K562 (cell line): ENCODE data around the gene TREX2. TPM values are rescaled to one million over a fixed set of nuclear protein-coding genes. Genes with fewer than 3 reads are reported as not detected.

Source experiments
- ATAC-seq: fragments of 200-7000 bp; cut with Tn5 transposase; 3 replicates; pipeline ENCODE4 v1.9.1; 2020; ENCODE audit warnings: moderate library complexity
- BruUV-seq: library from RNA; stranded (reverse); fragments of 400-500 nt; replicated peaks from 2 replicates; lab custom pipeline; 2021; lab: Mats Ljungman, UMichigan
- CTCF ChIA-PET: fragments of 300-600 bp; formaldehyde crosslinking; extraction: SDS; loops from one replicate; lab custom pipeline; 2021; ENCODE audit warnings: low intra/inter-chr PET ratio; lab: Yijun Ruan, JAX
- POLR2A ChIA-PET: fragments of 300-600, 350-650 bp; sonication (Branson Sonifier 250); formaldehyde crosslinking; extraction: SDS; loops from one replicate; lab custom pipeline; 2021; ENCODE audit warnings: antibody characterized with exemption, inconsistent platforms; lab: Yijun Ruan, JAX
- DNase-seq, 4 experiments: peaks; one replicate each; pipeline versions ENCODE4 v3.0.0 to v3.0.0-alpha.2; 2011 to 2018; ENCODE audit warnings: low spot score in 3 of 4, mixed read lengths in 3 of 4; ENCODE audit errors: extremely low read depth in 1 of 4
- FAIRE-seq: peaks from 2 replicates; lab custom pipeline; 2011; peaks lifted over from hg19 to GRCh38; lab: Jason Lieb, UNC
- H2AFZ ChIP-seq: 2 replicates; pipeline ENCODE4 v1.6.0; 2011; ENCODE audit warnings: low read depth, low read length, control low read depth, inconsistent platforms
- H3K27ac ChIP-seq: fragments of 200-600 bp; 3 replicates; pipeline ENCODE4 v1.8.0; 2011; ENCODE audit warnings: low read depth, mild to moderate bottlenecking, control low read depth, inconsistent platforms, low read length, moderate library complexity, mixed read lengths; ENCODE audit errors: extremely low read depth
- H3K27me3 ChIP-seq, 2 experiments: fragments of 300-600 bp in 1 of 2; 2 replicates in 1 of 2; 3 replicates in 1 of 2; pipeline versions ENCODE4 v1.6.0 to v1.8.0; 2011; ENCODE audit warnings: inconsistent platforms in 2 of 2, low read length in 2 of 2, mild to moderate bottlenecking in 1 of 2, mixed read lengths in 1 of 2, moderate library complexity in 1 of 2; ENCODE audit not compliant: control insufficient read depth in 2 of 2, insufficient read depth in 2 of 2
- H3K36me3 ChIP-seq: fragments of 300-600 bp; 3 replicates; pipeline ENCODE4 v1.8.0; 2011; ENCODE audit warnings: mild to moderate bottlenecking, low read length, inconsistent platforms; ENCODE audit not compliant: control insufficient read depth, insufficient read depth
- H3K4me1 ChIP-seq, 2 experiments: fragments of 200-600 bp in 1 of 2; replicated peaks in 1 of 2; 2 replicates in 1 of 2; 3 replicates in 1 of 2; pipeline versions ENCODE4 v1.5.1 to v1.8.0; 2011; ENCODE audit warnings: inconsistent platforms in 2 of 2, low read length in 2 of 2, mild to moderate bottlenecking in 1 of 2, mixed read lengths in 1 of 2, moderate library complexity in 1 of 2; ENCODE audit not compliant: control insufficient read depth in 2 of 2, insufficient read depth in 2 of 2
- H3K4me2 ChIP-seq: 2 replicates; pipeline ENCODE4 v1.6.1; 2011; ENCODE audit warnings: low read length, control low read depth, inconsistent platforms, mixed read lengths; ENCODE audit not compliant: insufficient read depth
- H3K4me3 ChIP-seq: fragments of 200-600 bp; sonication (generic), shearing (Covaris generic); 2 replicates; pipeline ENCODE4 v1.5.1; 2016; ENCODE audit warnings: control low read depth, inconsistent platforms
- H3K79me2 ChIP-seq: fragments of 200-600 bp; 3 replicates; pipeline ENCODE4 v1.8.0; 2011; ENCODE audit warnings: low read length, inconsistent platforms; ENCODE audit not compliant: control insufficient read depth, insufficient read depth
- H3K9ac ChIP-seq, 2 experiments: 2 replicates each; pipeline versions ENCODE4 v1.6.0 to v1.6.1; 2011; ENCODE audit warnings: low read depth in 2 of 2, low read length in 2 of 2, control low read depth in 1 of 2, inconsistent platforms in 1 of 2, mild to moderate bottlenecking in 1 of 2, mixed read lengths in 1 of 2; ENCODE audit not compliant: insufficient read depth in 1 of 2
- H3K9me1 ChIP-seq: one replicate; pipeline ENCODE4 v1.6.0; 2011; ENCODE audit warnings: inconsistent platforms, mild to moderate bottlenecking, low read length, moderate library complexity; ENCODE audit not compliant: control insufficient read depth, insufficient read depth
- H3K9me3 ChIP-seq: replicated peaks from 2 replicates; pipeline ENCODE4 v1.5.1; 2011; ENCODE audit warnings: low read depth, low read length, inconsistent platforms; ENCODE audit not compliant: control insufficient read depth, insufficient read depth
- H4K20me1 ChIP-seq: replicated peaks from 2 replicates; pipeline ENCODE4 v1.6.1; 2011; ENCODE audit warnings: low read length, inconsistent platforms, mixed read lengths; ENCODE audit not compliant: control insufficient read depth, insufficient read depth
- BRD9 ChIP-seq: fragments of 450-650 bp; IDR thresholded peaks from 2 replicates; pipeline ENCODE4 v1.6.1; 2018; ENCODE audit warnings: low read depth; ENCODE audit not compliant: partially characterized antibody
- CBFB ChIP-seq: sonication (generic); formaldehyde crosslinking; IDR thresholded peaks from 2 replicates; pipeline ENCODE4 v1.4.0; 2020; ENCODE audit warnings: mild to moderate bottlenecking, missing genetic modification reagents
- GABPB1 ChIP-seq: sonication (generic); formaldehyde crosslinking; IDR thresholded peaks from 2 replicates; pipeline ENCODE4 v1.8.0; 2022; ENCODE audit warnings: mild to moderate bottlenecking, missing genetic modification reagents
- HMG20B ChIP-seq: fragments of 250-450 bp; sonication (Bioruptor Pico); IDR thresholded peaks from 2 replicates; pipeline ENCODE4 v1.5.0; 2021; ENCODE audit warnings: mild to moderate bottlenecking
- MAFK ChIP-seq: IDR thresholded peaks from 2 replicates; pipeline ENCODE4 v1.6.1; 2011; ENCODE audit warnings: low read length, improper control_type of control experiment
- NFYB ChIP-seq: IDR thresholded peaks from 2 replicates; pipeline ENCODE4 v1.6.1; 2011; ENCODE audit warnings: mild to moderate bottlenecking, moderate library complexity; ENCODE audit not compliant: insufficient read length; ENCODE audit errors: extremely low read depth
- NR4A1 ChIP-seq, 2 experiments: fragments of 250-450 bp in 1 of 2; fragments of 450-650 bp in 1 of 2; sonication (Bioruptor Pico) in 1 of 2; IDR thresholded peaks; 2 replicates each; pipeline versions ENCODE4 v1.4.0 to v1.6.1; 2016 to 2020; ENCODE audit warnings: mild to moderate bottlenecking in 2 of 2, missing compliant biosample characterization in 1 of 2, missing genetic modification characterization in 1 of 2, moderate library complexity in 1 of 2
- PPARD ChIP-seq: fragments of 250-450 bp; sonication (Bioruptor Pico); IDR thresholded peaks from 2 replicates; pipeline ENCODE4 v1.8.0; 2022; ENCODE audit warnings: inconsistent platforms, mild to moderate bottlenecking, moderate library complexity
- PURB ChIP-seq: sonication (generic); formaldehyde crosslinking; IDR thresholded peaks from 2 replicates; pipeline ENCODE4 v1.9.0; 2021; ENCODE audit warnings: low read depth, mild to moderate bottlenecking, missing genetic modification reagents
- RAD51 ChIP-seq: fragments of 450-650 bp; IDR thresholded peaks from 2 replicates; pipeline ENCODE4 v1.7.1; 2016; ENCODE audit warnings: low read depth, mild to moderate bottlenecking, borderline replicate concordance
- TBP ChIP-seq: optimal IDR thresholded peaks from 2 replicates; pipeline ENCODE3; 2011; ENCODE audit warnings: low read depth, low read length, improper control_type of control experiment
- THRAP3 ChIP-seq: fragments of 450-650 bp; IDR thresholded peaks from 2 replicates; pipeline ENCODE4 v1.6.1; 2016; ENCODE audit warnings: mild to moderate bottlenecking, inconsistent platforms, borderline replicate concordance
- USF1 ChIP-seq: sonication (generic); formaldehyde crosslinking; IDR thresholded peaks from 2 replicates; pipeline ENCODE4 v1.9.0; 2022; ENCODE audit warnings: mild to moderate bottlenecking, missing genetic modification reagents
- XRCC3 ChIP-seq: fragments of 450-650 bp; IDR thresholded peaks from 2 replicates; pipeline ENCODE4 v1.6.1; 2017; ENCODE audit warnings: mild to moderate bottlenecking, moderate library complexity
- ZBTB2 ChIP-seq: fragments of 450-650 bp; IDR thresholded peaks from 2 replicates; pipeline ENCODE4 v1.6.1; 2016; ENCODE audit warnings: antibody characterized with exemption
- ZNF133 ChIP-seq: fragments of 250-450 bp; sonication (Bioruptor Pico); IDR thresholded peaks from 2 replicates; pipeline ENCODE4 v1.4.0; 2020; ENCODE audit warnings: mild to moderate bottlenecking
- ZNF217 ChIP-seq: sonication (generic); formaldehyde crosslinking; IDR thresholded peaks from 2 replicates; pipeline ENCODE4 v1.8.0; 2022; ENCODE audit warnings: mild to moderate bottlenecking, missing genetic modification reagents
- ZNF695 ChIP-seq: fragments of 450-650 bp; formaldehyde crosslinking; IDR thresholded peaks from 2 replicates; pipeline ENCODE4 v1.4.0; 2020; ENCODE audit warnings: mild to moderate bottlenecking, moderate library complexity
- WGBS: fragments of 100-300 bp; shearing (Covaris generic); methylation state at CpG from one replicate; pipeline ENCODE4 v1.1.6; 2016; ENCODE audit warnings: low coverage, mixed read lengths; ENCODE audit not compliant: insufficient coverage; ENCODE audit errors: missing lambda C conversion rate; 5-methylcytosine and 5-hydroxymethylcytosine counted together
- in situ Hi-C: fragments of 300-500 bp; cut with MboI; formaldehyde crosslinking; loops from 4 replicates; pipeline ENCODE4 v1.15.0; 2018; ENCODE audit warnings: inconsistent platforms, mixed read lengths
- intact Hi-C: fragments of 100-400 bp; cut with micrococcal nuclease; formaldehyde crosslinking; loops from 2 replicates; pipeline ENCODE4 v1.14.2; 2022
- polyA plus RNA-seq, 8 experiments: library from polyadenylated mRNA; depleted of rRNA in 4 of 8; stranded (reverse) in 5 of 8; unstranded in 3 of 8; fragments of >200 nt; fragmentation: Nextera tagmentation in 2 of 8; fragmentation: Illumina TruSeq in 1 of 8; extraction: Ambion mirVana in 2 of 8; extraction: Trizol in 1 of 8; gene quantifications; 2 replicates each; pipeline versions ENCODE4 v1.2.1 to v1.2.3, GENCODE V29; 2011 to 2014; ENCODE audit warnings: inconsistent platforms in 1 of 8, missing spikeins in 1 of 8
- total RNA-seq, 7 experiments: library from RNA; depleted of rRNA in 6 of 7; stranded (reverse); fragments of >200 nt in 6 of 7; fragmentation: Illumina TruSeq in 2 of 7; extraction: Trizol in 2 of 7; gene quantifications; 2 replicates each; pipeline versions ENCODE4 v1.2.1 to v1.2.3, GENCODE V29; 2011 to 2021; ENCODE audit warnings: low replicate concordance in 1 of 7

The TREX2 gene
- total and polyA plus RNA-seq, 9 of the 15 experiments (the other 6 are each of a cell fraction or from before 2014, with no cell fraction given) = 0.07 to 1.5 (median 0.33) TPM; not detected in 2

- TF ChIP-seq USF1 (CRISPR knock-in tag) (peak; percentile 78), RAD51 (peak; percentile 84), PURB (CRISPR knock-in tag) (no peak), XRCC3 (no peak)
Measured at GRCh38 chrX:153416781-153417450, 28.9 kb downstream of the TREX2 start (continued).

GRCh38 chrX:153414856-153415510 is 30.9 kb downstream of the TREX2 start:
- intact Hi-C loops (no loop called here), in situ Hi-C loops (no loop called here)
- no peak for FAIRE-seq
- Histone ChIP-seq H2AFZ (no peak overlapping the region), H3K9ac (no peak overlapping the region), H3K79me2 (peaks cover 14% of the 10 kb centered on the region), H3K4me2 (no peak overlapping the region), H3K4me3 (no peak overlapping the region), H3K9me1 (peaks cover 2% of the 10 kb centered on the region), H3K9me3 (no peaks in the 10 kb centered on the region), H4K20me1 (no peaks in the 10 kb centered on the region), H3K36me3 (peaks cover 8% of the 10 kb centered on the region; the same call in 1 of the 3 replicates), H3K27me3 (no peaks in the 10 kb centered on the region), H3K27ac (no peak overlapping the region), H3K4me1 (peaks cover 22 to 40% of the 10 kb centered on the region in 2 experiments)
- ChIA-PET CTCF (no interaction called here), POLR2A (interaction anchor here (0.7 kb wide), 1 partner anchor 34 kb away, joined by 5 read pairs; no protein-coding TSS in a partner anchor)
- WGBS = 85% methylated on average over 3 of the region's 9 CpGs
- DNase-seq = no peak
- ATAC-seq = no peak
- BruUV-seq = no TSS peak
- TF ChIP-seq ZNF695 (CRISPR knock-in tag) (no peak), THRAP3 (no peak), NFYB (no peak), PPARD (CRISPR knock-in tag) (no peak), BRD9 (no peak), ZBTB2 (no peak), HMG20B (CRISPR knock-in tag) (no peak), TBP (no peak), CBFB (CRISPR knock-in tag) (no peak), ZNF133 (CRISPR knock-in tag) (no peak), ZNF217 (CRISPR knock-in tag) (no peak), GABPB1 (CRISPR knock-in tag) (no peak), MAFK (no peak), NR4A1 (CRISPR knock-in tag; IDR thresholded peaks at IDR 0.05) (no peak), NR4A1 (tag; IDR thresholded peaks at IDR 0.05) (no peak)
